ENCODE measurements around the gene PRKX.
"Not testable (repeated sequence)": the region's sequence is repeated elsewhere in the genome, so short reads cannot be mapped to it uniquely, and the experiment has no call there.

DNA sequence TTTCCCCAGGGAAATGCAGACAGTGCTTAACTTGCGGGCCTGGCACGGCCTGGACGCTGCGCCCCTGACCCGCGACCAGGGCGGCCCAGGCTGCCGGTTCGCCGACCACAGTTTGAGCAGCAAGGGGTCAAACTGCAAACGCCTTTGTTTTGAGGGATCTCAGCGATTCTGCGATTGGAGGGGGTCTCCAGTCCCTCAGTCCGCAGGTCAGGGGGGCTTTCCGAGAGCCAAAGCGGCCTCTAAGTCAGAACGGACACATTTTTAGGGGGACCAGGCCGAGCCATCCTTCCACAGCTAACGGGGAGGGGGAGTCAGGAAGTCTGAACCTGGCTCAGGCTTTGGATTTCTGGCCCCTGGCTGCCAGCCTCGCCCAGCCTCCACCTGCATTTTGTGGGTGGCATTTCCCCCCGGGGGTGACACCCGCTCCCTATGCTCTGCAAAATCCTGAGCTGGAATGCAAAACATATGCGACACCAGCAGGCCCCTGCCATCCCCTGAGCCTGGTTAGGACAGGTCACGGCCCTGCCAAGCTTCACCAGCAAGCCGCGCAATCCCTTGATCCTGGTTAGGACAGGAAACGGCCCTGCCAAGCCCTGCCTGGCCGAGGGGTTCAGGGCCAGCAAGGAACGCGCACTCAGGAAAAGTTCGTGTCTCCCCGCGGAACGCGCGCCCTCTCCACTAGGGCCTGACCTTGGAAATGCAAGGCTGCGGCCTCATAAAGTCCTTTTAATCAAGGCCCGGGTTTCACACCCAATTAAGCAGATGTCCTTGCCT, 1.4 kb upstream of the PRKX start:
- not testable (repeated sequence) for TF ChIP-seq POLR2AphosphoS5 (IDR thresholded peaks at IDR 0.05; ENCODE audit: low read depth, low read length); PAX5 (IDR thresholded peaks at IDR 0.05; ENCODE audit: insufficient read depth, low read length, severe bottlenecking); POLR2A (IDR thresholded peaks at IDR 0.05; ENCODE audit: low read depth, low read length); TAF1 (IDR thresholded peaks at IDR 0.05; ENCODE audit: low read depth, low read length); SPI1 (IDR thresholded peaks at IDR 0.05; ENCODE audit: low read depth, low read length)
